ENCODE measurements around the gene SPHK2. TPM values are rescaled to one million over a fixed set of nuclear protein-coding genes. Genes with fewer than 3 reads are reported as not detected.

The SPHK2 gene
- total and polyA plus RNA-seq, 2 of the 8 experiments (the other 6 are each of a cell fraction or from before 2014, with no cell fraction given), result 43.9 to 60.9 TPM

DNA sequence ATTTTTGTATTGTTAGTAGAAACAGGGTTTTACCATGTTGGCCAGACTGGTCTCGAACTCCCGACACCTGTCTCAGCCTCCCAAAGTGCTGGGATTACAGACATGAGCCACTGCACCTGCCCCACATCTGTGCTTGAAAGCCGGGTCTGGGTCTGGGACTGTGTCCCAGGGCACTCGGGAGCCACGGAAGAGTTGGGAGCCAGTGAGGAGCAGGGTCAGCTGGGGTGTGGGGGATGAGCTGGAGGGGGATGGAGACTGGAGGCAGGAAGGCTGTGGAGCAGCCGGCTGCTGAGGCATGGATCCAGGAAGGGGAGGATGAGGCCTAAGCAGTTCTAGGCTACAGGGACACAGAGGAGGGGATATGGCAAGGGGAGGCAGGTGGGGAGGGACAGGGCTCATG is 23.5 kb upstream of the SPHK2 start:
- Histone ChIP-seq H3K23ac (ENCODE audit: insufficient read length) (no peak overlapping the region), H4K91ac (replicated peaks; ENCODE audit: insufficient read length, low read length) (no peak overlapping the region), H3K9ac (replicated peaks in 1 of 4; ENCODE audit: extremely low read depth in 1 of 4, low read depth in 3 of 4, low read length in 3 of 4) (no peak overlapping the region), H4K5ac (ENCODE audit: insufficient read length, low read depth, low read length) (no peak overlapping the region), H3K9me3 (ENCODE audit: insufficient read depth in 2 of 2, low read depth in 1 of 2, low read length in 1 of 2) (no peaks in the 10 kb centered on the region), H3K4me1 (replicated peaks in 1 of 4; ENCODE audit: control insufficient read depth in 3 of 4, insufficient read depth in 4 of 4, low read length in 3 of 4) (no peaks in the 10 kb centered on the region), H3K4me3 (ENCODE audit: extremely low read depth in 1 of 4, insufficient read depth in 2 of 4, low read depth in 3 of 4, low read length in 4 of 4) (no peak overlapping the region), H2BK12ac (ENCODE audit: low read depth, low read length) (no peak overlapping the region), H3K23me2 (ENCODE audit: low read depth, low read length) (no peaks in the 10 kb centered on the region; the same call in 1 of the 2 replicates), H2BK120ac (replicated peaks; ENCODE audit: low read depth, low read length) (no peak overlapping the region), H2BK20ac (ENCODE audit: low read length) (no peak overlapping the region), H2AK5ac (ENCODE audit: low read depth, low read length) (no peak overlapping the region), H4K8ac (ENCODE audit: extremely low read depth, insufficient read depth, low read length) (no peak overlapping the region), H3K36me3 (ENCODE audit: control insufficient read depth in 2 of 4, insufficient read depth in 4 of 4, low read length in 3 of 4) (no peaks in the 10 kb centered on the region), H3K4me2 (ENCODE audit: insufficient read depth in 1 of 2, low read depth in 2 of 2, low read length in 2 of 2) (no peak overlapping the region), H2BK15ac (ENCODE audit: low read length) (no peak overlapping the region), H3K79me1 (ENCODE audit: low read depth, low read length) (no peaks in the 10 kb centered on the region), H3K27ac (ENCODE audit: low read depth, low read length) (no peak overlapping the region), H2AFZ (ENCODE audit: low read length) (no peak overlapping the region), H3K56ac (replicated peaks; ENCODE audit: insufficient read length, low read depth, low read length) (no peak overlapping the region), H3K14ac (ENCODE audit: insufficient read length) (no peak overlapping the region), H3K79me2 (ENCODE audit: control insufficient read depth in 1 of 2, insufficient read depth in 2 of 2, low read length in 2 of 2) (no peaks in the 10 kb centered on the region), H2BK5ac (ENCODE audit: low read depth, low read length) (no peak overlapping the region), H3K27me3 (replicated peaks in 1 of 4; ENCODE audit: control insufficient read depth in 3 of 4, extremely low read depth in 1 of 4, insufficient read depth in 3 of 4, low read length in 3 of 4) (0 out of 7 replicates have a peak, but pooled peaks cover 0 to 3% (median 0%) of the 10 kb centered on the region in 4 experiments), H4K20me1 (replicated peaks in 1 of 2; ENCODE audit: control insufficient read depth in 1 of 2, insufficient read depth in 2 of 2, low read length in 2 of 2) (peaks cover 0 to 2% of the 10 kb centered on the region in 2 experiments), H3K4ac (replicated peaks; ENCODE audit: insufficient read length, low read depth, low read length) (no peak overlapping the region), H3K18ac (ENCODE audit: extremely low read depth, low read length) (no peak overlapping the region)
- FAIRE-seq, result no peak
- ChIA-PET POLR2A (ENCODE audit: partially characterized antibody) (interaction anchor here (1.5 to 16.9 kb wide), 4 partner anchors 10 to 114 kb away, joined by 4 to 175 read pairs (median 11); partner anchors contain the start of genes FAM83E, RPL18, SPACA4 and SPHK2), CTCF (ENCODE audit: partially characterized antibody) (interaction anchor here (0.6 to 16.8 kb wide), 6 partner anchors 9 to 89 kb away, joined by 3 to 353 read pairs (median 12); partner anchors contain the start of gene SPACA4)
- 91% methylated on average over 6 of the region's 6 CpGs; no CpG with 5 or more reads in 1 of the 2 experiments for WGBS, 2 experiments (ENCODE audit: extremely low coverage in 1 of 2, insufficient coverage in 1 of 2, insufficient read length in 1 of 2, insufficient replicate concordance in 2 of 2, low coverage in 1 of 2, low lambda C conversion rate in 2 of 2, missing lambda C conversion rate in 1 of 2)
- no peak for TF ChIP-seq RFX5 (IDR thresholded peaks at IDR 0.05; ENCODE audit: borderline replicate concordance, low read depth, low read length)
- TF ChIP-seq KDM1A (IDR thresholded peaks at IDR 0.05; ENCODE audit: borderline replicate concordance, low read length), result peak; percentile 54
- DNase-seq (ENCODE audit: low read depth in 1 of 2, low spot score in 2 of 2), result no peak

All from H1 (cell line).